GM18870 (cell line): ENCODE results near the gene TICRR.

ENCODE experiments used
- ATAC-seq: cut with Tn5 transposase; IDR thresholded peaks from one replicate; pipeline ENCODE4 v1.9.1; 2021; ENCODE audit warnings: moderate library complexity; ENCODE audit not compliant: unreplicated experiment

The TICRR gene

GRCh38 chr15:89653578-89653977 is 78.3 kb downstream of the TICRR start:
- no peak for ATAC-seq

GRCh38 chr15:89654301-89654761 is 79.1 kb downstream of the TICRR start:
- ATAC-seq: no peak

GRCh38 chr15:89654847-89655805 is 79.9 kb downstream of the TICRR start, which contains the start of gene KIF7:
Gene KIF7, minus strand, starts transcription at chr15:89655467. Its CDS starts 2,537 bp downstream, at chr15:89652930.
- ATAC-seq: no peak

- ATAC-seq: no peak
Measured at GRCh38 chr15:89656116-89656815, 81.0 kb downstream of the TICRR start.

GRCh38 chr15:89657686-89658200 is 82.5 kb downstream of the TICRR start:
- no peak for ATAC-seq

- no peak for ATAC-seq
Measured at GRCh38 chr15:89659295-89659694, 84.0 kb downstream of the TICRR start.

- ATAC-seq: no peak
Measured at GRCh38 chr15:89660556-89660955, 85.3 kb downstream of the TICRR start.

- no peak for ATAC-seq
Measured at GRCh38 chr15:89662893-89663626, 87.8 kb downstream of the TICRR start.

GRCh38 chr15:89664441-89665350 is 89.4 kb downstream of the TICRR start:
- ATAC-seq: no peak

- ATAC-seq: no peak
Measured at GRCh38 chr15:89665449-89666181, 90.3 kb downstream of the TICRR start.

- no peak for ATAC-seq
Measured at GRCh38 chr15:89666184-89666857, 91.1 kb downstream of the TICRR start.

- no peak for ATAC-seq
Measured at GRCh38 chr15:89666858-89667705, 91.8 kb downstream of the TICRR start.

- no peak for ATAC-seq
Measured at GRCh38 chr15:89667706-89667960, 92.4 kb downstream of the TICRR start.

GRCh38 chr15:89668171-89668570 is 92.9 kb downstream of the TICRR start:
- ATAC-seq: no peak

GRCh38 chr15:89669309-89669865 is 94.1 kb downstream of the TICRR start:
- ATAC-seq: no peak

- no peak for ATAC-seq
Measured at GRCh38 chr15:89669941-89670340, 94.7 kb downstream of the TICRR start.

- no peak for ATAC-seq
Measured at GRCh38 chr15:89670971-89671560, 95.8 kb downstream of the TICRR start.
